PC-9 (cell line): ENCODE data around the gene IRF1.

Experiments used
- EZH2 ChIP-seq: fragments of 200-600 bp; sonication (generic); IDR thresholded peaks from 2 replicates; pipeline ENCODE4 v1.8.0; 2017; ENCODE audit warnings: antibody characterized with exemption, low read depth
- TF ChIP-seq, protein P1 (sequence below): fragments of 200-600 bp; sonication (generic); conservative IDR thresholded peaks from 2 replicates; pipeline ENCODE4 v1.6.1; 2017; ENCODE audit warnings: mixed run types, antibody characterized with exemption, mild to moderate bottlenecking, moderate library complexity

DNA sequence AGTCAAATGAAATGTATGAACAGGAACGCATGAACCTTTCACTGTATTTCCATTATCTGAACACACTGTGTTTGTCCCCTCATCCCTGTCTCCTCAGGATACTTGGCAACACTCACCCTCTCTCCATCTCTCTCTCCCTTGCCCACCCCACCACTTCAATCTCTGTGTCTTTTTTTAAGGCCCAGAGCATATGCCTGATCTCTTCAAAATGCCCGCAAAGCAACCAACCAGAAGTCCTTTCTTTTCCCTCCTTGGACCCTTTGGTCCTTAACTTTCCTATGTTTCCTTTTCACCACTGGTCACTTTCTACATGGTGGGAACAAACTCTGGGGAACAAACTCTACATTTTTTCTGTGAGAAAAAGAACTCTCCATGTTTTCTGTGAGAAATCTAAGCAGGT is 3.2 kb upstream of the IRF1 start:
- TF ChIP-seq, protein P1, sequence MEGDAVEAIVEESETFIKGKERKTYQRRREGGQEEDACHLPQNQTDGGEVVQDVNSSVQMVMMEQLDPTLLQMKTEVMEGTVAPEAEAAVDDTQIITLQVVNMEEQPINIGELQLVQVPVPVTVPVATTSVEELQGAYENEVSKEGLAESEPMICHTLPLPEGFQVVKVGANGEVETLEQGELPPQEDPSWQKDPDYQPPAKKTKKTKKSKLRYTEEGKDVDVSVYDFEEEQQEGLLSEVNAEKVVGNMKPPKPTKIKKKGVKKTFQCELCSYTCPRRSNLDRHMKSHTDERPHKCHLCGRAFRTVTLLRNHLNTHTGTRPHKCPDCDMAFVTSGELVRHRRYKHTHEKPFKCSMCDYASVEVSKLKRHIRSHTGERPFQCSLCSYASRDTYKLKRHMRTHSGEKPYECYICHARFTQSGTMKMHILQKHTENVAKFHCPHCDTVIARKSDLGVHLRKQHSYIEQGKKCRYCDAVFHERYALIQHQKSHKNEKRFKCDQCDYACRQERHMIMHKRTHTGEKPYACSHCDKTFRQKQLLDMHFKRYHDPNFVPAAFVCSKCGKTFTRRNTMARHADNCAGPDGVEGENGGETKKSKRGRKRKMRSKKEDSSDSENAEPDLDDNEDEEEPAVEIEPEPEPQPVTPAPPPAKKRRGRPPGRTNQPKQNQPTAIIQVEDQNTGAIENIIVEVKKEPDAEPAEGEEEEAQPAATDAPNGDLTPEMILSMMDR: no peak
- TF ChIP-seq EZH2: no peak
